ENCODE measurements around the gene ARVCF.

DNA sequence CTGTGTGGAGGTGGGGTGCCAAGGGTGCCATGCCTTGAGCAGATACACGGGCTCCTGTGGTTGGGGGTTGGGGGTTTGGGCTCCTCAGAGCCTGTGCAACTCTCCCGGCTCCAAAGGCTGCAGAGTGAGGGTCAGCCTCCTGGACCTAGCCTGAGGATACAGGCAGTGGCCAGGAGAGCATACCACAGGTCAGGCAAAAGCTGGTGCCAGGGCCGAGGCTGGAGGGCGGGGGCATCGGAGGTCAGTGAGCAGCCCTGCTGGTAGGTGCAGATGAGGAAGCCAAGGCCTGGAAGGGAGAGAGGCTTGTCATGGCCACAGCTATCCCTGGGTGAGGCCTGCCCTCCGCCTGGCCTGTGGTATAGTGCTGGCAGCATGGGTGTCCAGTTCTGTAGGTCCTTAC, 37.9 kb upstream of the ARVCF start:
- TF ChIP-seq, protein P1, sequence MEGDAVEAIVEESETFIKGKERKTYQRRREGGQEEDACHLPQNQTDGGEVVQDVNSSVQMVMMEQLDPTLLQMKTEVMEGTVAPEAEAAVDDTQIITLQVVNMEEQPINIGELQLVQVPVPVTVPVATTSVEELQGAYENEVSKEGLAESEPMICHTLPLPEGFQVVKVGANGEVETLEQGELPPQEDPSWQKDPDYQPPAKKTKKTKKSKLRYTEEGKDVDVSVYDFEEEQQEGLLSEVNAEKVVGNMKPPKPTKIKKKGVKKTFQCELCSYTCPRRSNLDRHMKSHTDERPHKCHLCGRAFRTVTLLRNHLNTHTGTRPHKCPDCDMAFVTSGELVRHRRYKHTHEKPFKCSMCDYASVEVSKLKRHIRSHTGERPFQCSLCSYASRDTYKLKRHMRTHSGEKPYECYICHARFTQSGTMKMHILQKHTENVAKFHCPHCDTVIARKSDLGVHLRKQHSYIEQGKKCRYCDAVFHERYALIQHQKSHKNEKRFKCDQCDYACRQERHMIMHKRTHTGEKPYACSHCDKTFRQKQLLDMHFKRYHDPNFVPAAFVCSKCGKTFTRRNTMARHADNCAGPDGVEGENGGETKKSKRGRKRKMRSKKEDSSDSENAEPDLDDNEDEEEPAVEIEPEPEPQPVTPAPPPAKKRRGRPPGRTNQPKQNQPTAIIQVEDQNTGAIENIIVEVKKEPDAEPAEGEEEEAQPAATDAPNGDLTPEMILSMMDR (conservative IDR thresholded peaks at IDR 0.05 in 1 of 2, IDR thresholded peaks at IDR 0.05 in 1 of 2; ENCODE audit: extremely low read depth in 1 of 2, insufficient read depth in 1 of 2, low read depth in 1 of 2, low read length in 2 of 2): no peak
- no peak for TF ChIP-seq EZH2 (IDR thresholded peaks at IDR 0.05; ENCODE audit: borderline replicate concordance, low read length)

Data from mammary epithelial cell (primary cell).